ENCODE data around the gene ITK.

DNA sequence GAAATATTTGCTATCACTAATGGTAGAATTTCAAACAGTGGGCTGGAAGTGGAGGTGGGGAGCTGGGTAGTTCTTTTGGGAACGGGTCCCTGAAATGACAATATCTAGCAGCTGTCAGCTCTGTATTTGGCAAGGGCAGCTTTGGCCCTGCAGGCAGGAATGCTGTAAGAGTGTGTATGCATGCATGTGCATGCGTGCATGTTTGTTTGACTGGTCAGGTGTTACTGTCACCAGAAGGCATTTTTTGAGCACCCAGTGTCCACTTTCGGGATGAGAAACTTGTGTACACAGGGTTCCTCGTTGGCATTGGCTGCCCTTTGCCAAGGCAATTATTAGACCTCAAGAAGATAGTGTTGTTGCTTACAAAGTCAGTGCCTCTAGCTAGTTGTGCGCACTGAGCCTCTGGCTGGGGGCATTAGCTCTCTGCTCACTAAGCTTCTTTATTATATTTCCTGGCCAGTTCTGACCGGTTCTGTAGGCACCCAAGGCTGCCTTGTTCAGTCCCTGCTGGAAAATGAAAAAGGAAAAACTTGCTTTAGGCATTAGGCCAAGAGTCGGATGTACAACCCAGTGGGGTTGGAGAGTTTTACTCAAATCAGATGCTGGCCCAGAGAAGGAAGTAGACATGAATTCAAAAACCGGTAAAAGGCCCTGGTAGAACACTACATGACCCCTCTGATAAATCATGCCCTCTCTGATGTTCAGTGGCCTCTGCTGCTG is 87.3 kb downstream of the ITK start:
- TF ChIP-seq, protein P1, sequence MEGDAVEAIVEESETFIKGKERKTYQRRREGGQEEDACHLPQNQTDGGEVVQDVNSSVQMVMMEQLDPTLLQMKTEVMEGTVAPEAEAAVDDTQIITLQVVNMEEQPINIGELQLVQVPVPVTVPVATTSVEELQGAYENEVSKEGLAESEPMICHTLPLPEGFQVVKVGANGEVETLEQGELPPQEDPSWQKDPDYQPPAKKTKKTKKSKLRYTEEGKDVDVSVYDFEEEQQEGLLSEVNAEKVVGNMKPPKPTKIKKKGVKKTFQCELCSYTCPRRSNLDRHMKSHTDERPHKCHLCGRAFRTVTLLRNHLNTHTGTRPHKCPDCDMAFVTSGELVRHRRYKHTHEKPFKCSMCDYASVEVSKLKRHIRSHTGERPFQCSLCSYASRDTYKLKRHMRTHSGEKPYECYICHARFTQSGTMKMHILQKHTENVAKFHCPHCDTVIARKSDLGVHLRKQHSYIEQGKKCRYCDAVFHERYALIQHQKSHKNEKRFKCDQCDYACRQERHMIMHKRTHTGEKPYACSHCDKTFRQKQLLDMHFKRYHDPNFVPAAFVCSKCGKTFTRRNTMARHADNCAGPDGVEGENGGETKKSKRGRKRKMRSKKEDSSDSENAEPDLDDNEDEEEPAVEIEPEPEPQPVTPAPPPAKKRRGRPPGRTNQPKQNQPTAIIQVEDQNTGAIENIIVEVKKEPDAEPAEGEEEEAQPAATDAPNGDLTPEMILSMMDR (IDR thresholded peaks at IDR 0.05 in 4 of 5, conservative IDR thresholded peaks at IDR 0.05 in 1 of 5), result peak in 1 of 5 experiments; percentile 14
- TF ChIP-seq POLR2A (IDR thresholded peaks at IDR 0.05), result no peak
